Measurements from ENCODE around the gene SNAPC2. TPM values are rescaled to one million over a fixed set of nuclear protein-coding genes. Genes with fewer than 3 reads are reported as not detected.

SNAPC2 gene
- total RNA-seq, 1 experiment from 2014 or later, result 63.0 TPM

DNA sequence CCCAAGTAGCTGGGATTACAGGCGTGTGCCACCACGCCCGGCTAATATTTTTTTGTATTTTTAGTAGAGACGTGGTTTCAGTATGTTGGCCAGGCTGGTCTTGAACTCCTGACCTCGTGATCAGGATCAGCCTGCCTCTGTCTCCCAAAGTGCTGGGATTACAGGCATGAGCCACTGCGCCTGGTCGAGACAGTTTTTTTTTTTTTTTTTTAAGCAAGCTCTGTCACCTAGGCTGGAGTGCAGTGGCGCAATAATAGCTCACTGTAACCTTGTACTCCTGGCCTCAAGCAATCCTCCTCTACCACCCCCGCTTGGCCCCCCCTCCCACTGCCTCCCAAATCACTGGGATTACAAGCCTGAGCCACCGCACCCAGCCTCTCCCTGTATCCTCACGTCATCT is 22.8 kb upstream of the SNAPC2 start:
- Histone ChIP-seq H3K9me3 (ENCODE audit: control insufficient read depth, insufficient read depth, low read depth, low read length) (no peaks in the 10 kb centered on the region), H3K27ac (ENCODE audit: low read length) (no peak overlapping the region), H3K36me3 (ENCODE audit: control insufficient read depth, insufficient read depth, low read length) (no peaks in the 10 kb centered on the region), H3K27me3 (ENCODE audit: control insufficient read depth, insufficient read depth, low read length) (no peaks in the 10 kb centered on the region), H3K4me1 (ENCODE audit: control insufficient read depth, insufficient read depth, low read length) (no peaks in the 10 kb centered on the region; the same call in 1 of the 2 replicates), H3K4me3 (ENCODE audit: low read depth in 2 of 2, low read length in 2 of 2) (no peak overlapping the region)
- ChIA-PET POLR2A (no interaction called here), CTCF (interaction anchor here (0.6 kb wide), 1 partner anchor 286 kb away, joined by 10 read pairs; no protein-coding TSS in a partner anchor)
- no peak for DNase-seq (ENCODE audit: low read depth, low spot score)
- TF ChIP-seq, protein P1, sequence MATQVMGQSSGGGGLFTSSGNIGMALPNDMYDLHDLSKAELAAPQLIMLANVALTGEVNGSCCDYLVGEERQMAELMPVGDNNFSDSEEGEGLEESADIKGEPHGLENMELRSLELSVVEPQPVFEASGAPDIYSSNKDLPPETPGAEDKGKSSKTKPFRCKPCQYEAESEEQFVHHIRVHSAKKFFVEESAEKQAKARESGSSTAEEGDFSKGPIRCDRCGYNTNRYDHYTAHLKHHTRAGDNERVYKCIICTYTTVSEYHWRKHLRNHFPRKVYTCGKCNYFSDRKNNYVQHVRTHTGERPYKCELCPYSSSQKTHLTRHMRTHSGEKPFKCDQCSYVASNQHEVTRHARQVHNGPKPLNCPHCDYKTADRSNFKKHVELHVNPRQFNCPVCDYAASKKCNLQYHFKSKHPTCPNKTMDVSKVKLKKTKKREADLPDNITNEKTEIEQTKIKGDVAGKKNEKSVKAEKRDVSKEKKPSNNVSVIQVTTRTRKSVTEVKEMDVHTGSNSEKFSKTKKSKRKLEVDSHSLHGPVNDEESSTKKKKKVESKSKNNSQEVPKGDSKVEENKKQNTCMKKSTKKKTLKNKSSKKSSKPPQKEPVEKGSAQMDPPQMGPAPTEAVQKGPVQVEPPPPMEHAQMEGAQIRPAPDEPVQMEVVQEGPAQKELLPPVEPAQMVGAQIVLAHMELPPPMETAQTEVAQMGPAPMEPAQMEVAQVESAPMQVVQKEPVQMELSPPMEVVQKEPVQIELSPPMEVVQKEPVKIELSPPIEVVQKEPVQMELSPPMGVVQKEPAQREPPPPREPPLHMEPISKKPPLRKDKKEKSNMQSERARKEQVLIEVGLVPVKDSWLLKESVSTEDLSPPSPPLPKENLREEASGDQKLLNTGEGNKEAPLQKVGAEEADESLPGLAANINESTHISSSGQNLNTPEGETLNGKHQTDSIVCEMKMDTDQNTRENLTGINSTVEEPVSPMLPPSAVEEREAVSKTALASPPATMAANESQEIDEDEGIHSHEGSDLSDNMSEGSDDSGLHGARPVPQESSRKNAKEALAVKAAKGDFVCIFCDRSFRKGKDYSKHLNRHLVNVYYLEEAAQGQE (IDR thresholded peaks at IDR 0.05; ENCODE audit: insufficient read depth in 1 of 2, low read depth in 2 of 2, low read length in 1 of 2), result no peak
- TF ChIP-seq TCF7L2 (IDR thresholded peaks at IDR 0.05; ENCODE audit: low read depth, low read length) (no peak), POLR2AphosphoS5 (IDR thresholded peaks at IDR 0.05; ENCODE audit: low read depth, low read length) (no peak), SIN3A (IDR thresholded peaks at IDR 0.05; ENCODE audit: borderline replicate concordance, insufficient read depth, low read depth, low read length) (no peak)
- TF ChIP-seq, protein P2, sequence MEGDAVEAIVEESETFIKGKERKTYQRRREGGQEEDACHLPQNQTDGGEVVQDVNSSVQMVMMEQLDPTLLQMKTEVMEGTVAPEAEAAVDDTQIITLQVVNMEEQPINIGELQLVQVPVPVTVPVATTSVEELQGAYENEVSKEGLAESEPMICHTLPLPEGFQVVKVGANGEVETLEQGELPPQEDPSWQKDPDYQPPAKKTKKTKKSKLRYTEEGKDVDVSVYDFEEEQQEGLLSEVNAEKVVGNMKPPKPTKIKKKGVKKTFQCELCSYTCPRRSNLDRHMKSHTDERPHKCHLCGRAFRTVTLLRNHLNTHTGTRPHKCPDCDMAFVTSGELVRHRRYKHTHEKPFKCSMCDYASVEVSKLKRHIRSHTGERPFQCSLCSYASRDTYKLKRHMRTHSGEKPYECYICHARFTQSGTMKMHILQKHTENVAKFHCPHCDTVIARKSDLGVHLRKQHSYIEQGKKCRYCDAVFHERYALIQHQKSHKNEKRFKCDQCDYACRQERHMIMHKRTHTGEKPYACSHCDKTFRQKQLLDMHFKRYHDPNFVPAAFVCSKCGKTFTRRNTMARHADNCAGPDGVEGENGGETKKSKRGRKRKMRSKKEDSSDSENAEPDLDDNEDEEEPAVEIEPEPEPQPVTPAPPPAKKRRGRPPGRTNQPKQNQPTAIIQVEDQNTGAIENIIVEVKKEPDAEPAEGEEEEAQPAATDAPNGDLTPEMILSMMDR (IDR thresholded peaks at IDR 0.05), result no peak
- ATAC-seq, result no peak
- in situ Hi-C loops (cut with HindIII; ENCODE audit: low pct_unique_long_range_greater_than_20kb, low sequenced_read_pairs) (no loop called here), intact Hi-C loops (cut with micrococcal nuclease; ENCODE audit: unreplicated experiment) (no loop called here)
- BruUV-seq (replicated peaks), result no TSS peak

DNA sequence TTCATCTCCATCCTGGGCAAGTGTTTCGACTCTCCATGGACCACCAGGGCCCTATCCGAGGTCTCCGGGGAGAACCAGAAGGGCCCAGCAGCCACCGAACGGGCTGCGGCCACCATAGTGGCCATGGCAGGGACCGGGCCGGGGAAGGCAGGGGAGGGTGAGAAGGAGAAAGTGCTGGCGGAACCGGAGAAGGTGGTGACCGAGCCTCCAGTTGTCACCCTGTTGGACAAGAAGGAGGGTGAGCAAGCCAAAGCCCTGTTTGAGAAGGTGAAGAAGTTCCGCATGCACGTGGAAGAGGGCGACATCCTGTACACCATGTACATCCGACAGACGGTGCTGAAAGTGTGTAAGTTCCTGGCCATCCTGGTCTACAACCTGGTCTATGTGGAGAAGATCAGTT is 21.2 kb upstream of the SNAPC2 start:
- DNase-seq (ENCODE audit: low read depth, low spot score) (no peak), ATAC-seq (no peak)
- intact Hi-C loops (cut with micrococcal nuclease; ENCODE audit: unreplicated experiment), result no loop called here
- Histone ChIP-seq H3K27me3 (ENCODE audit: control insufficient read depth, insufficient read depth, low read length) (no peaks in the 10 kb centered on the region), H3K9me3 (ENCODE audit: control insufficient read depth, insufficient read depth, low read depth, low read length) (no peaks in the 10 kb centered on the region), H3K27ac (ENCODE audit: low read length) (no peak overlapping the region), H3K4me3 (ENCODE audit: low read depth in 2 of 2, low read length in 2 of 2) (no peak overlapping the region), H3K4me1 (ENCODE audit: control insufficient read depth, insufficient read depth, low read length) (no peaks in the 10 kb centered on the region; the same call in 1 of the 2 replicates), H3K36me3 (ENCODE audit: control insufficient read depth, insufficient read depth, low read length) (no peaks in the 10 kb centered on the region; the same call in 1 of the 2 replicates)
- no peak for TF ChIP-seq TCF7L2 (IDR thresholded peaks at IDR 0.05; ENCODE audit: low read depth, low read length)
- no peak for TF ChIP-seq POLR2AphosphoS5 (IDR thresholded peaks at IDR 0.05; ENCODE audit: low read depth, low read length)
- TF ChIP-seq, protein P2 (IDR thresholded peaks at IDR 0.05), result no peak
- no peak for TF ChIP-seq SIN3A (IDR thresholded peaks at IDR 0.05; ENCODE audit: borderline replicate concordance, insufficient read depth, low read depth, low read length)
- TF ChIP-seq, protein P1 (IDR thresholded peaks at IDR 0.05; ENCODE audit: insufficient read depth in 1 of 2, low read depth in 2 of 2, low read length in 1 of 2), result no peak
- POLR2A ChIA-PET, result no interaction called here
- no TSS peak for BruUV-seq (replicated peaks)
- in situ Hi-C loops (cut with HindIII; ENCODE audit: low pct_unique_long_range_greater_than_20kb, low sequenced_read_pairs), result no loop called here
- CTCF ChIA-PET, result no interaction called here

Data from Panc1 (cell line).